Keratinocyte (primary cell): ENCODE data around the gene IQCE. TPM values are rescaled to one million over a fixed set of nuclear protein-coding genes. Genes with fewer than 3 reads are reported as not detected.

Experiments used
- DNase-seq: peaks from one replicate; pipeline ENCODE4 v3.0.0-alpha.2; 2011; ENCODE audit warnings: low read depth, missing footprints, low spot score
- FAIRE-seq: peaks from 2 replicates; lab custom pipeline; 2011; peaks lifted over from hg19 to GRCh38; lab: Jason Lieb, UNC
- H2AFZ ChIP-seq: 2 replicates; pipeline ENCODE4 v1.6.0; 2012; ENCODE audit warnings: low read length, control low read depth, inconsistent platforms; ENCODE audit not compliant: control insufficient read depth
- H3K27ac ChIP-seq: 2 replicates; pipeline ENCODE4 v1.5.1; 2011; ENCODE audit warnings: low read length; ENCODE audit not compliant: control insufficient read depth, insufficient read depth
- H3K27me3 ChIP-seq: 3 replicates; pipeline ENCODE4 v1.6.0; 2011; ENCODE audit warnings: low read length; ENCODE audit not compliant: control insufficient read depth, insufficient read depth; ENCODE audit errors: extremely low read depth
- H3K36me3 ChIP-seq, 2 experiments: 2 replicates in 1 of 2; 3 replicates in 1 of 2; pipeline ENCODE4 v1.5.1; 2011; ENCODE audit warnings: low read length in 2 of 2, mild to moderate bottlenecking in 1 of 2; ENCODE audit not compliant: control insufficient read depth in 2 of 2, insufficient read depth in 2 of 2; ENCODE audit errors: extremely low read depth in 1 of 2
- H3K4me1 ChIP-seq: 3 replicates; pipeline ENCODE4 v1.5.1; 2011; ENCODE audit warnings: low read length; ENCODE audit not compliant: control insufficient read depth, insufficient read depth; ENCODE audit errors: extremely low read depth
- H3K4me2 ChIP-seq: 3 replicates; pipeline ENCODE4 v1.6.0; 2011; ENCODE audit warnings: low read depth, low read length; ENCODE audit not compliant: control insufficient read depth, insufficient read depth; ENCODE audit errors: extremely low read depth
- H3K4me3 ChIP-seq, 3 experiments: fragments of 200-600 bp in 1 of 3; sonication (generic) in 1 of 3; 2 replicates in 2 of 3; 3 replicates in 1 of 3; pipeline ENCODE4 v1.5.1; 2011 to 2016; ENCODE audit warnings: low read length in 3 of 3, mild to moderate bottlenecking in 3 of 3, control low read depth in 2 of 3, inconsistent platforms in 1 of 3, low read depth in 1 of 3, mixed read lengths in 1 of 3, mixed run types in 1 of 3, moderate library complexity in 1 of 3; ENCODE audit not compliant: control insufficient read depth in 2 of 3, insufficient read depth in 2 of 3; ENCODE audit errors: extremely low read depth in 1 of 3
- H3K79me2 ChIP-seq: 2 replicates; pipeline ENCODE4 v1.6.0; 2012; ENCODE audit warnings: low read length; ENCODE audit not compliant: control insufficient read depth, insufficient read depth
- H3K9ac ChIP-seq: 3 replicates; pipeline ENCODE4 v1.6.0; 2011; ENCODE audit warnings: low read length; ENCODE audit not compliant: control insufficient read depth, insufficient read depth; ENCODE audit errors: extremely low read depth
- H3K9me1 ChIP-seq: 3 replicates; pipeline ENCODE4 v1.6.0; 2011; ENCODE audit warnings: low read length; ENCODE audit not compliant: control insufficient read depth, insufficient read depth; ENCODE audit errors: extremely low read depth
- H3K9me3 ChIP-seq: 2 replicates; pipeline ENCODE4 v1.5.1; 2012; ENCODE audit warnings: low read depth, low read length; ENCODE audit not compliant: control insufficient read depth
- H4K20me1 ChIP-seq: 3 replicates; pipeline ENCODE4 v1.6.0; 2011; ENCODE audit warnings: low read length; ENCODE audit not compliant: control insufficient read depth, insufficient read depth; ENCODE audit errors: extremely low read depth
- CTCF ChIP-seq, 3 experiments: IDR thresholded peaks in 1 of 3; conservative IDR thresholded peaks in 1 of 3; optimal IDR thresholded peaks in 1 of 3; 2 replicates in 2 of 3; 3 replicates in 1 of 3; pipeline versions ENCODE3 to v1.5.1; 2011; ENCODE audit warnings: low read length in 3 of 3, mild to moderate bottlenecking in 3 of 3, moderate library complexity in 2 of 3, control low read depth in 1 of 3, inconsistent platforms in 1 of 3; ENCODE audit not compliant: insufficient read depth in 2 of 3; ENCODE audit errors: extremely low read depth in 1 of 3
- EZH2 ChIP-seq: IDR thresholded peaks from one replicate; pipeline ENCODE4 v1.6.1; 2012; ENCODE audit warnings: inconsistent platforms, mild to moderate bottlenecking, low read length, moderate library complexity
- dilution Hi-C: fragments of 300-500 bp; cut with MboI; formaldehyde crosslinking; loops from one replicate; pipeline ENCODE4 v1.7.0; 2020; ENCODE audit warnings: low sequenced_read_pairs; ENCODE audit not compliant: extremely low pct_ligation_motif_present
- polyA plus RNA-seq, 5 experiments: library from polyadenylated mRNA; depleted of rRNA in 3 of 5; stranded (reverse) in 3 of 5; stranded (forward) in 1 of 5; unstranded in 1 of 5; fragments of >200 nt; gene quantifications; 1 replicate in 1 of 5; 2 replicates in 3 of 5; 3 replicates in 1 of 5; pipeline versions ENCODE4 v1.2.1 to v1.2.3, GENCODE V29; 2011 to 2012; ENCODE audit warnings: missing spikeins in 2 of 5, low read depth in 1 of 5, low replicate concordance in 1 of 5

Gene IQCE
- polyA plus RNA-seq, 1 donor (not counting 4 experiments of a cell fraction or from before 2014, with no cell fraction given): 5.2 TPM

GRCh38 chr7:2617325-2617905 is 58.6 kb downstream of the IQCE start:
- Histone ChIP-seq H3K4me1 (no peaks in the 10 kb centered on the region), H3K9me1 (no peaks in the 10 kb centered on the region), H3K4me3 (peak overlapping the region in 1 of 3 experiments; percentile 7)

GRCh38 chr7:2619116-2619515 is 60.3 kb downstream of the IQCE start:
- DNase-seq (no peak), FAIRE-seq (no peak)
- Histone ChIP-seq H3K9me3 (no peaks in the 10 kb centered on the region), H2AFZ (no peak overlapping the region), H3K9ac (no peak overlapping the region), H3K4me2 (no peak overlapping the region), H4K20me1 (no peaks in the 10 kb centered on the region), H3K36me3 (no peaks in the 10 kb centered on the region), H3K27me3 (peaks cover 40% of the 10 kb centered on the region), H3K79me2 (no peaks in the 10 kb centered on the region), H3K4me3 (no peak overlapping the region), H3K9me1 (no peaks in the 10 kb centered on the region), H3K27ac (no peak overlapping the region), H3K4me1 (no peaks in the 10 kb centered on the region)
- TF ChIP-seq CTCF (optimal IDR thresholded peaks at IDR 0.05 in 1 of 3, IDR thresholded peaks at IDR 0.05 in 1 of 3, conservative IDR thresholded peaks at IDR 0.05 in 1 of 3; ENCODE audit: extremely low read depth in 1 of 3, insufficient read depth in 2 of 3, low read length in 3 of 3): no peak
- TF ChIP-seq EZH2: no peak
- dilution Hi-C loops: no loop called here

More at GRCh38 chr7:2617325-2617905, 58.6 kb downstream of the IQCE start:
- no peaks in the 10 kb centered on the region for H3K9me3 ChIP-seq
- FAIRE-seq (no peak), DNase-seq (no peak)
- dilution Hi-C loops: no loop called here
- no peaks in the 10 kb centered on the region for H3K79me2 ChIP-seq
- H2AFZ ChIP-seq: peak overlapping the region; percentile 33
- peaks cover 44% of the 10 kb centered on the region for H3K27me3 ChIP-seq
- H4K20me1 ChIP-seq: no peaks in the 10 kb centered on the region
- H3K36me3 ChIP-seq: no peaks in the 10 kb centered on the region
- H3K27ac ChIP-seq: no peak overlapping the region
- no peak overlapping the region for H3K9ac ChIP-seq
- H3K4me2 ChIP-seq: peak overlapping the region; percentile 27
- peak; percentile 17 for TF ChIP-seq EZH2
- no peak for TF ChIP-seq CTCF (optimal IDR thresholded peaks at IDR 0.05 in 1 of 3, IDR thresholded peaks at IDR 0.05 in 1 of 3, conservative IDR thresholded peaks at IDR 0.05 in 1 of 3; ENCODE audit: extremely low read depth in 1 of 3, insufficient read depth in 2 of 3, low read length in 3 of 3)
